SKM-1 (cell line): Measurements from ENCODE around the gene SLC25A33.
"Not testable (repeated sequence)": the region's sequence is repeated elsewhere in the genome, so short reads cannot be mapped to it uniquely, and the experiment has no call there.

Experiments
- DNase-seq: peaks from one replicate; lab custom pipeline; 2025; ENCODE audit not compliant: unreplicated experiment; lab: John Stamatoyannopoulos, UW

Gene SLC25A33

DNA sequence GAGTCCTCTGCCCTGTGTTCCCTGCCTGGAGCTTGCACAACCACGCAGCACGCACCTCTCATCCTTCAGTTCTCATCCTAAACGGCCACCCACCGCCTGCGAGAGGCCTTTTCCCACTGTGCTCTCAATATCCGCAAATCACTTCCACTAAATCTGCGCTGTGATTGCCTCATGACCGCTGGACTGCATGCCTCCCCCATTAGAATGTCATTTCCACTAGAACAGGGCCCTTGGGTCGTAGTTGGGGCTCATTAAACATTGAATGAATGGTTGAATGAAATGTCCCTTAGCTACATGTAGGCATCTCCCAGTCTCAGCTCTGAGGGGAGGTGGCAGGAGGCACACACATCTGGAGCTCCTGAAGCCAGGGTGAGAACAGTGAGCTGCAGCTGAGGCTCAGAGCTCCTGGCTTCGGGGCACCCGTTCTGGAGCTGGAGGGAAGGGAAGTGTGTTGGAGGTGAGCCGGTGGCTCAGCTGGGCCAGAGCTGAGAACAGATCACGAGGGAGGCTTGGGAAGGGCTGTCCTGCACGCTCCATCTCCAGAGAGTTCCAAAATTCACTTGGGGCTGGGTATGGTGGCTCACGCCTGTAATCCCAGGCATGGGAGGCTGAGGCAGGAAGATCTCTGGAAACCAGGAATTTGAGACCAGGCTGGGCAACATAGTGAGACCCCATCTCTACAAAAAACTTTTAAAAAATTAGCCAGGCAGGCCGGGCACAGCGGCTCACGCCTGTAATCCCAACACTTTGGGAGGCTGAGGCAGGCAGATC, 79.8 kb downstream of the SLC25A33 start:
- no peak for DNase-seq

DNA sequence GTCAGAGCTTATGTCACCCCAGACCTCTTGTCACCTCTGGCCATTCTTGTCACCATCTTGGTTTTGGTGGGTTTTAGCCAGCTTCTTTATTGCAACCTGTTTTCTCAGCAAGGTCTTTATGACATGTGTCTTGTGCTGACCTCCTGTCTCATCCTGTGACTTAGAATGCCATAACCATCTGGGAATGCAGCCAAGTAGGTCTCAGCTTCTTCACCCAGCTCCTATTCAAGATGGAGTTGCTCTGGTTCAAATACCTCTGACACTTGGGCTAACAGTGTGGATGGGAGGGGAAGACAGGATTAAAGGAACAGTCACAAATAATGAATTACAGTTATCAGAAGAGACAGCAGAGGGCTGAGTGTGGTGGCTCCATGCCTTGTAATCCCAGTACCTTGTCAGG, 81.8 kb downstream of the SLC25A33 start:
- DNase-seq, result no peak

DNA sequence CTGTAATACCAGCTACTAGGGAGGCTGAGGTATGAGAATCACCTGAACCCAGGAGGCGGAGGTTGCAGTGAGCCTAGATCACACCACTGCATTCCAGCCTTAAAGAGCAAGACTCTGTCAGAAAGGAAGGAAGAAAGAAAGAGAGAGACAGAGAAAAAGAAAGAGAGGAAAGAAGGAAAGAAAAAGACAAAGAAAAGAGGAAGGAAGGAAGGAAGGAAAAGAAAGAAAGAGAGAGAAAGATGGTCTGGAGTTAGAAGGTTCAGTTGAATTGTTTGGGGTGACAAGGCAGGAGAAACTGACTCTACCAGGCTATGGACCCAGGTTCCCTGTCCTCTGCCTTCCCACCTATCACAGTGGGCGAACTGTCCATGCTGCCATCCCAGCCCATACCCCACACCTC, 84.8 kb downstream of the SLC25A33 start:
- DNase-seq, result no peak

DNA sequence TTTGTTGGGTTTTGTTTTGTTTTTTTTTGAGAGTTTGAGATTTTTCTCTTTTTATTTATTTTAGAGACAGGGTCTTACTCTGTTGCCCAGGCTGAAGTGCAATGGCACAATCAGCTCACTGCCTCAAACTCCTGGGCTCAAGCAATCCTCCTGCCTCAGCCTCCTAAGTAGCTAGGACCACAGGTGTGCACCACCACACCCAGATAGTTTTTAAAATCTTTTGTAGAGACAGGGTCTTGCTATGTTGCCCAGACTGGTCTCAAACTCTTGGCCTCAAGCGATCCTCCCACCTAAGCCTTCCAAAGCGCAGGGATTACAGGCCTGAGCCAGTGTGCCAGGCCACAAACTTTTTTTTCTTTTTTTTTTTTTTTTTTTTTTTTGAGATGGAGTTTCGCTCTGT, 85.8 kb downstream of the SLC25A33 start:
- DNase-seq, result not testable (repeated sequence)

DNA sequence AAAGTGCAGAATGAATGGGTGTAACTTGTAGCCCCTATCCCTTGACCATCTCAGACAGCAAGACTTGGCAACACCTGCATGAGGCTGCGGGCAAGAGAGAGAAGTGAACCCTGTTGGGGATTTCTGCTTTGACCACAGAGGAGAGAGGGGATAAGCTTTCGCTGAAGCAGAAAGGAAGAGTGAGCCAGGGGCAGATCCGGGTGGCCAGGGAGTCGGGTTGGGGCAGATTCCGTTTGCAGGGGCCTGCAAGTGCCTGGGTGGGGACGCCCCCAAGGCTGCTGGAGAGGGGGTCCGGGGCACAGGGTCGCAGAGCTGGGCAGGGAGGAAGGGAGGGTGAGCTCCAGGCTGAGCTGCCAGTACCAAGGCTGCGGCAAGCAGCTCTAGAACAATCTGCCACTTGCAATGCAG, 86.9 kb downstream of the SLC25A33 start:
- no peak for DNase-seq

DNA sequence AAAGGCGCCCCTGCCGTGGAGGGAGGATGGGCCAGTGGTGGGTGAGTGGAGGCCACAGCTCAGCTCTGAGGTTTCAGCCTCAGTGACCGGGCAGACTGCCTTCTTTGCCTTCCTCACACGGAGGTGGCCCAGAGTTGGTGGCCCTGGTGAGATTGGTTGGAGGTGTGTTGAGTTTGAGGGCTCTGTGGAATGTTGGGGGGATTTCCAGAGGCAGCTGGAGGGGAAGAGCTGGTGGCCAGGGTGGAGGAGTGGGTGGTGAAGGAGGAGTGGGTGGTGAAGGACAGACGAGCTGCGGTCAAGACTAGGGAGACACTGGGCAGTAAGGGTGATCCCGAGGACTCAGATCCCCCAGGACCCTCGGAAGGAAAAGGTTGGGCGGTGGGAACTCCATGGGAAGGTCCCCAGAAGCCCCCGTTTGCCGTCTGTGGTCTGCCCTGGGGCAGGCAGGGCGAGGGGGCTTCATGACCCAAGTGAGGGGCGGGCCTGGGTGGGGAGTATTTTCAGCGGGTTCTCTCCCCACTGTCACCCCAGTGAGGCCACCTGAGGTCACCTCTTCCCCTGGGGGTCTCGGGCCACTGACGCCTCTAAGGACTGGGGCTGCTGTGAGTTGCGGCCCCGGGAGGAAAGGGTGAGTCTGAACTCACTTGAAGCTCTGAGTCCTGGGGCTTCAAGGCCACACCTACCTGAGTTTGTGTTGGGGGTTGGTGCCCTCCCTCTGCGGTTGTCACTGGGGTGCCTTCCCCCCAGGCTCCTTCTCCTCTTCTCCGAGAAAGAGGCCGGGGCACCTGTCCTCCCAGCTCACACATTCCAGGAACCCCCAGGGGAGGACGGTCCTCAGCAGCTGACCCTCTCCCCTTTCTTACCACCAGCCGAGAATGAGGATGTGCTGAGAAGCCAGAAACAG, 89.5 kb downstream of the SLC25A33 start:
- DNase-seq, result no peak

DNA sequence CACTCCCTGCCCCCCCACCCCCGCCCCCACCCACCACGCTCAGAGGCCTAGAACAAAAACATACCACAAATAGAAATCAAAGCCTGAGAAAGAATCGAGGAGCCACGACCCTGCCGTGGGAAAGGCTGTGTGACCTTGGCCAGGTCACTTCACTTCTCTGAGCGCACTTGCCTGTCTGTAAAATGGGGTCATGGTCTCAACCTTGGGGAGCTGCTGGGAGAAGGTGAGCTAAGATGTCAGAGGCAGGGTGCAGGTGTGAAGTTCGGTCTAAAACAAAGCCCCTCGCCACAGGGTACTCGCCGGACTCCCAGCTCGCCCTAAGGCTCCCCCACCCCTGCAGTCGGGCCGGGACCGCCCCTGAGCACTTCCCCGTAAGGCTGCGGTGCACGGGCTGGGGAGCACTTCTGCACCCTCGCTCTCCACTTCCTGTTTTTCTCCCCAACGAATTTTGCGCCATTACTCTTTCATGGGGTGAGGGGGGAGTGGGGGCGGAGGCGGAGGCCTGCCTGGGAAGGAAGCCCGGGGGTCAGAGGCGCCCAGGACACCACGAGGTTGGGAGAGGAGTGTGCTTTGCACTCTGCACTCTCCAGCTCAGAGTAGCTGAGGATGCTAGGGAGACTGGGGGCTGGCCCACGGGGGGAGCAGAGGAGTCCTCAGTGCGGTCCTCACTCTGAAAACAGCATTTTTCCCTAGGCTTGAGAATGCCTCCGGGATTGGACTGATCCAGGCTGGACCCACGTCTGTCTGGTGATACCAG, 90.4 kb downstream of the SLC25A33 start:
- peak; percentile 93 for DNase-seq

DNA sequence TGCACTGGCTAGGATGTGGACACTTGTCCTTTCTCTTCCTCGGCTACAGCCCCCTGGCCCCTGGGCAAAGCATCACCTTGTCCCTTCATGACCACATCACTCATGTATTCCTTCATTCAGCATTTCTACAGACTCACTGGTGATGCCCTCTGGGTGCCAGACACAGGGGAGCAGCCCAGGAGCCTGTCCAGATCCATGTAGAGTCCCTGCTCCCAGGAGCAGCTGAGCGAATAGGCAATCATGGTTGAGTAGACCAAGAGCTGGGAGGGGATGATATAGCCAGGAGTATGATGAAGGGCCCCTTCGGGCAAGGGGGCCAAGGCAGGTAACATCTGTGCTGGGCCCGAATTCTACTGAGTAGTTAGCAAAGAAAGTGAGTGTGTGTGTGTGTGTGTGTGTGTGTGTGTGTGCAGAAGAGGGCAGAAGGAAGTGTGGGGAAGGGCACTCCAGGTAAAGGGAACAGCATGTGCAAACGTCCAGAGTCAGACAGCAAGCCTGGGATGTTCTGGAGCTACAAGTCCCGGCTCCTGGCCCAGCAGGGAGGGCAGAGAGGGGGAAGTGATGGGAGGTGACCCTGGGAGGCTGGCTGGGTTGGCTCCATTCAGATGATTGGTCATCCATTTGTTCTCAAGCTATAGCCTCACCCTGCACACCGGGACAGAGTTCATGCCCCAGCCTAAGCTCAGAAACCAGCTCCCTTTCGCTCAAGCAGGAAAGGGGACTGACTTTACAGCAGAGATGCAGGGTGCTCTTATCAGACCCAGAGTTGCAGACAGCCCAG, 91.3 kb downstream of the SLC25A33 start:
- DNase-seq, result peak; percentile 24

DNA sequence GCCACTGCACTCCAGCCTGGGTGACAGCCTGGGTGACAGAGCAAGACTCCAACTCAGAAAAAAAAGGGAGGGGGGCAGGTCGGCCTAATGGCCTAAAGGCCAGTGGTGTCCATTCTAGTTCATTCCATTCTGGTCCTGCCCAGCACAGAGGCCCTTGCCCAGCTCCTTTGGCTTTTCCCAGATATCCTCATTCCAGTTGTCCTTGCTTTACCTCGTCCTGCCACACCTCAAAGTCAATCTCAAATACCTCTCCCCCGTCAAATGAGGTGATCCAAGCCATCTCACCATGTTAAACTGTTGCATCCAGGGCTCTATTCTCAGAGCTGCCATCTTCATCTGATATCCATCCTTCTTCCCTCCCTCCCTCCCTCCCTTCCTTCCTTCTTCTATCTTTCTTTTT, 92.3 kb downstream of the SLC25A33 start:
- DNase-seq, result no peak

DNA sequence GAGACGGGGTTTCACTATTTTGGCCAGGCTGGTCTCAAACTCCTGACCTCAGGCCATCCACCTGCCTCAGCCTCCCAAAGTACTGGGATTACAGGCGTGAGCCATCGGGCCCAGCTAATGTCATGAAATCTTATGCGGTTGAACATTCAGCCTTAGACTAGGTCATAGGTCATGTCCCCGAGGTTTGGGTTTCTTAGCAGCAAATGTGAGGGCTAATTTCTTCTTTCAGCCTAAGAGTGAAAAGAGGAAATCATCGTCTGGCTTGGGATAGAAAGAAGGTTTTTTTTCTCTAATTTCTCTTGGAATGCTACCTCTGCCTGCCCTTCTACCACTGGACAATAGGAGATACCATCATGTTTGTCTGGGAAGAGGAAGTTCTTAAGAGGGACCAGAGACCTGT, 94.2 kb downstream of the SLC25A33 start:
- no peak for DNase-seq

DNA sequence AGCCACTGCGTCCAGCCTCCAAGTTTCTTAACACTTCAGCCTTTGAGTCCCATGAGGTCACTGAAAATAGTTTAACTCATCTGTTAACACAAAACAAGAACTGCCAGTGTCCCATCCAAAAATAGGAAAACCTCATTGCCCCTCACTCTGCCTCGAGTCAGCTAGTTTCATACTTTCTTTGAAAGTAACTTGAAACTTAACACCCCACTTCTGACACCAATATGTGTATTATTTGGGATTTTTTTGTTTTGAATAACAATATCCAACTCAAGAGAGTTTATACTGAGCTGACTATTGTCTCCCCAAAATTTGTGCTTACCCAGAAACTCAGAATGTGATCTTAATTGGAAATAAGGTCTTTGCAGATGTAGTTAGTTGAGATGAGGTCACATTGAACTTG, 95.3 kb downstream of the SLC25A33 start:
- no peak for DNase-seq
